ENCODE data around the gene FOLR2. TPM values are rescaled to one million over a fixed set of nuclear protein-coding genes. Genes with fewer than 3 reads are reported as not detected.

Gene FOLR2
- not detected in 5 replicates for total RNA-seq (2022; extraction: Qiagen RNA extraction)

DNA sequence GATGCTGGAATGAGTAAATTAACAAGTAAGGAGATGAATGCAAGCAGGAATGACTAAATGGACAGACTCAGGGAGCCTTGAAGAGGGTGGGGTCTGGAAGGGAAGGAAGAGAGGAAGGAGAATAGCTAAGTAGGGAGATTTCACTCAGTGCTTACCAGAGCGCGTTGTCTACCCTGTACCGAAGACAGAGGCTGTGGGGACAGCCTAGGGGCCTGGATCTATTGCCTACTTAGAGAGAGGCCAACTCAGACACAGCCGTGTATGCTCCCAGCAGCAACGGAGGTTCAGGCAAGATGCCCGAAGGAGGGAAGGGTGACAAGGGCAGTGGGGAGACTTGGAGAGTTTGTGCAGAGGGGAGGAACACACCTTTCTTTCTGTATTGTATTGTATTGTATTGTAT is at the start of gene FOLR2:
Gene FOLR2 (plus strand): TSS at position 157 of the 400 bp plus-strand sequence. CDS start 1,791 bp downstream, outside the sequence.

GRCh38 chr11:72191961-72192381 is 24.6 kb upstream of the FOLR2 start, which contains the start of gene FOLR1:
TSS of gene FOLR1 (plus strand) at chr11:72192140. CDS start at chr11:72192174, 34 bp downstream.

GRCh38 chr11:72224564-72225410 is 8.2 kb downstream of the FOLR2 start, which contains the start of gene INPPL1:
TSS of gene INPPL1 (plus strand) at chr11:72224767. CDS start at chr11:72224985, 218 bp downstream.

GRCh38 chr11:72244060-72244360 is 27.4 kb downstream of the FOLR2 start, which contains the start of gene PHOX2A:
TSS of gene PHOX2A (minus strand) at chr11:72244176. CDS start at chr11:72244004, 172 bp downstream.

Other genes starting within 250 kb of the FOLR2 start
- gene IL18BP, start 217.9 kb upstream of the FOLR2 start, total RNA-seq (2022; extraction: Qiagen RNA extraction), result 1.6 to 3.3 TPM (median 3.1 TPM) in 5 replicates
- 46.9 to 74.6 TPM (median 69.5 TPM) in 5 replicates for gene NUMA1, start 136.3 kb upstream of the FOLR2 start, total RNA-seq (2022; extraction: Qiagen RNA extraction)
- gene LRRC51, start 135.9 kb upstream of the FOLR2 start, total RNA-seq (2022; extraction: Qiagen RNA extraction), result 6.9 to 8.4 TPM (median 8.0 TPM) in 5 replicates
- 129 to 146 TPM (median 136 TPM) in 5 replicates for gene LAMTOR1, start 113.5 kb upstream of the FOLR2 start, total RNA-seq (2022; extraction: Qiagen RNA extraction)
- gene TOMT, start 110.9 kb upstream of the FOLR2 start, total RNA-seq (2022; extraction: Qiagen RNA extraction), result not detected in 5 replicates
- gene ANAPC15, start 104.1 kb upstream of the FOLR2 start, total RNA-seq (2022; extraction: Qiagen RNA extraction), result 77.2 to 87.7 TPM (median 81.2 TPM) in 5 replicates
- gene FOLR3, start 81.1 kb upstream of the FOLR2 start, total RNA-seq (2022; extraction: Qiagen RNA extraction), result 0.18 TPM in 1 of 5 replicates, not detected in the others
- gene FOLR1, start 24.7 kb upstream of the FOLR2 start, total RNA-seq (2022; extraction: Qiagen RNA extraction), result 0.24 TPM in 1 of 5 replicates, not detected in the others
- gene INPPL1, start 8.0 kb downstream of the FOLR2 start, total RNA-seq (2022; extraction: Qiagen RNA extraction), result 39.2 to 83.3 TPM (median 68.9 TPM) in 5 replicates
- gene PHOX2A, start 27.4 kb downstream of the FOLR2 start, total RNA-seq (2022; extraction: Qiagen RNA extraction), result not detected in 5 replicates
- 12.0 to 19.9 TPM (median 18.8 TPM) in 5 replicates for gene CLPB, start 217.7 kb downstream of the FOLR2 start, total RNA-seq (2022; extraction: Qiagen RNA extraction)

All from A549 treated with dexamethasone at 1 μM for 4 hours (cell line).